ENCODE data around the gene SALL3. TPM values are rescaled to one million over a fixed set of nuclear protein-coding genes. Genes with fewer than 3 reads are reported as not detected.

The SALL3 gene
- total and polyA plus RNA-seq, 2 of the 8 experiments (the other 6 are each of a cell fraction or from before 2014, with no cell fraction given), result 10.5 to 46.4 TPM

- TF ChIP-seq, protein P1, sequence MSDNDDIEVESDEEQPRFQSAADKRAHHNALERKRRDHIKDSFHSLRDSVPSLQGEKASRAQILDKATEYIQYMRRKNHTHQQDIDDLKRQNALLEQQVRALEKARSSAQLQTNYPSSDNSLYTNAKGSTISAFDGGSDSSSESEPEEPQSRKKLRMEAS (IDR thresholded peaks at IDR 0.05), result no peak
- TF ChIP-seq BCL11A (IDR thresholded peaks at IDR 0.05; ENCODE audit: low read depth in 2 of 2, low read length in 2 of 2), result no peak
- TF ChIP-seq CBX5 (IDR thresholded peaks at IDR 0.05; ENCODE audit: low read depth, low read length), result no peak
- TF ChIP-seq HDAC2 (IDR thresholded peaks at IDR 0.05; ENCODE audit: borderline replicate concordance in 1 of 2, low read depth in 2 of 2, low read length in 2 of 2), result no peak
- no peak for TF ChIP-seq RXRA (IDR thresholded peaks at IDR 0.05; ENCODE audit: insufficient read depth, low read depth, low read length)
Measured at GRCh38 chr18:78969574-78970315, 9.9 kb upstream of the SALL3 start (continued).

Measured in H1 (cell line).